MM.1S (cell line): ENCODE measurements around the gene TGFBR3.

ENCODE experiments used
- DNase-seq: peaks from one replicate; pipeline ENCODE4 v3.0.0-alpha.2; 2015
- H2AFZ ChIP-seq: fragments of 300-600 bp; sonication (generic); 2 replicates; pipeline ENCODE4 v1.6.0; 2016; ENCODE audit warnings: antibody characterized with exemption, low read length
- H3F3A ChIP-seq: fragments of 300-600 bp; sonication (generic); 2 replicates; pipeline ENCODE4 v1.6.1; 2016; ENCODE audit warnings: mild to moderate bottlenecking, antibody characterized with exemption, low read length, moderate library complexity, mixed read lengths; ENCODE audit not compliant: insufficient read depth
- H3K27ac ChIP-seq: fragments of 300-600 bp; sonication (generic); 2 replicates; pipeline ENCODE4 v1.5.1; 2016; ENCODE audit warnings: mild to moderate bottlenecking, low read length
- H3K27me3 ChIP-seq: fragments of 300-600 bp; sonication (generic); replicated peaks from 2 replicates; pipeline ENCODE4 v1.6.0; 2016; ENCODE audit warnings: low read length; ENCODE audit not compliant: insufficient read depth
- H3K36me3 ChIP-seq: fragments of 300-600 bp; sonication (generic); replicated peaks from 2 replicates; pipeline ENCODE4 v1.6.1; 2016; ENCODE audit warnings: mild to moderate bottlenecking, low read length, mixed read lengths; ENCODE audit not compliant: insufficient read depth
- H3K4me1 ChIP-seq: fragments of 300-600 bp; sonication (generic); 2 replicates; pipeline ENCODE4 v1.6.1; 2016; ENCODE audit warnings: low read length, mixed read lengths
- H3K4me2 ChIP-seq: fragments of 300-600 bp; sonication (generic); 2 replicates; pipeline ENCODE4 v1.6.0; 2016; ENCODE audit warnings: low read depth, low read length
- H3K4me3 ChIP-seq: fragments of 300-600 bp; sonication (generic); 2 replicates; pipeline ENCODE4 v1.5.1; 2016; ENCODE audit warnings: low read length, mixed read lengths
- H3K79me2 ChIP-seq: fragments of 300-600 bp; sonication (generic); 2 replicates; pipeline ENCODE4 v1.6.1; 2016; ENCODE audit warnings: mixed run types, low read length, mixed read lengths
- H3K9ac ChIP-seq: fragments of 300-600 bp; sonication (generic); 2 replicates; pipeline ENCODE4 v1.6.1; 2016; ENCODE audit warnings: low read length, mixed read lengths
- H3K9me2 ChIP-seq: fragments of 300-600 bp; sonication (generic); replicated peaks from 2 replicates; pipeline ENCODE4 v1.6.1; 2016; ENCODE audit warnings: mild to moderate bottlenecking, low read length, mixed read lengths; ENCODE audit not compliant: insufficient read depth
- H3K9me3 ChIP-seq: fragments of 300-600 bp; sonication (generic); replicated peaks from 2 replicates; pipeline ENCODE4 v1.6.1; 2016; ENCODE audit warnings: mild to moderate bottlenecking, low read length, mixed read lengths; ENCODE audit not compliant: insufficient read depth
- H4K20me1 ChIP-seq: fragments of 300-600 bp; sonication (generic); 2 replicates; pipeline ENCODE4 v1.6.1; 2016; ENCODE audit warnings: mild to moderate bottlenecking, low read length, moderate library complexity, mixed read lengths; ENCODE audit not compliant: insufficient read depth
- CTCF ChIP-seq: fragments of 300-600 bp; sonication (generic); IDR thresholded peaks from 2 replicates; pipeline ENCODE4 v1.5.1; 2016; ENCODE audit warnings: antibody characterized with exemption, low read length, mixed read lengths
- EZH2 ChIP-seq: fragments of 300-600 bp; sonication (generic); optimal IDR thresholded peaks from 2 replicates; pipeline ENCODE3; 2017; ENCODE audit warnings: low read depth, mild to moderate bottlenecking, antibody characterized with exemption, low read length, mixed read lengths
- EZH2phosphoT487 ChIP-seq: fragments of 300-600 bp; sonication (generic); IDR thresholded peaks from 2 replicates; pipeline ENCODE4 v1.6.1; 2018; ENCODE audit warnings: antibody characterized with exemption, low read length

Gene TGFBR3

DNA sequence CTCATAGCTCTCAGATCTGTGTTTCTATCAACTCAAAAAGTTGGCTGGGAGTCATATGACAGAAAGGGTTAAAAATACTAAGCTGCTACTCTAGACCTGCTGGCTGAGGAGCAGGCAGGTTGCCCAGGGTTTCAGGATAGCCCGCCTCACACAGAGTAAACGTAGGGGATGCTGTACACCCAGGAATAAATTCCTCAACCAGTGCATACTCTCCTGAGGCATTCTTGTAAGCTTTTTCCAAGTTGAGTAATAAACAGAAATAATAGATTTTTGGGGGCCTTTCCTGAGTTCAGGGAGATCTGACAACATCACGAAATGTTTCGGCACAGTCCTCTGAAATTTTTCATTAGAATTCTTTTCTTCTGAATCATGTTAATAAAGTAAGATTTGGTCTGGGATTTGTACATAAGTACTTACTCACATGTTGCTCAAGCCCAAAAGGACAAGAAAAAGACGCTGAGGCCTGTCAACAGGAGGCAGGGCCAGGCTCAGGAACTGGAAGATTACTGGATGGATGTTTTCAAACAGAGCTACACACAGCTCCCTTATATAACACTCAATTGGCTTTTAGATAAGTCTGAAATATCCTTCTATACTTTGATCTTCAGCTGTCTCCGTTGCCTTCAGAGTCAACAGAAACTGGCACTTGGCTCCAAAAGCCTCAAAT is 41.0 kb downstream of the TGFBR3 start:
- H3K27ac ChIP-seq = no peak overlapping the region
- TF ChIP-seq EZH2 (no peak), EZH2phosphoT487 (no peak), CTCF (no peak)

DNA sequence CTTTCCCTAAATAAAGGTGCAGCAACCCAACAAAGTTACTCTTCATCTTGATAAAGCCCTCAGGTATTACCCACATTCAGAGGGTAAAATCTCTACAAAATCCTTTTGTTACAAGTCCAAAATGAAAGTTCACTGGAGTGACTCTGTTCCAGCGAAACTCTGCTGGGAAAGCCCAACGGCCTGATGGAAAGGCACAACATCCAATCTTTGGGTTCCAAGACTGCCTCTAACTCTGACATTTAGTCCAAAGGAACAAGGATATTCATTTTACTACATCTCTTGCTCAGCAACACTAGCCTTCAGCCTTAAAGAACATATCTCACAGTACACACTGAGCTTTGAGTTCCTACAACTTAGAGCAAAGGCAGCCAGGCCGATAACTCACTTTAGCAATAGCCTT is 42.1 kb downstream of the TGFBR3 start:
- no peak for TF ChIP-seq EZH2
- no peak for TF ChIP-seq CTCF
- TF ChIP-seq EZH2phosphoT487 = no peak
- no peaks in the 10 kb centered on the region for H3K27me3 ChIP-seq
- H3K4me1 ChIP-seq = no peaks in the 10 kb centered on the region

More for the DNA sequence above, 41.0 kb downstream of the TGFBR3 start:
- Histone ChIP-seq H4K20me1 (no peaks in the 10 kb centered on the region), H3K36me3 (no peaks in the 10 kb centered on the region), H3K27me3 (no peaks in the 10 kb centered on the region), H3K4me1 (no peaks in the 10 kb centered on the region), H3K9me2 (no peaks in the 10 kb centered on the region), H3K9me3 (no peaks in the 10 kb centered on the region), H3K79me2 (no peaks in the 10 kb centered on the region), H3K9ac (no peak overlapping the region), H3F3A (no peaks in the 10 kb centered on the region), H3K4me3 (no peak overlapping the region), H2AFZ (no peak overlapping the region), H3K4me2 (no peak overlapping the region)
- DNase-seq = no peak

GRCh38 chr1:91842563-91842962 is 43.4 kb downstream of the TGFBR3 start:
- TF ChIP-seq EZH2phosphoT487 (no peak), CTCF (no peak), EZH2 (no peak)
- no peaks in the 10 kb centered on the region for H3K36me3 ChIP-seq

More for the DNA sequence above, 42.1 kb downstream of the TGFBR3 start:
- H3K9ac ChIP-seq = no peak overlapping the region
- no peak for DNase-seq
- no peaks in the 10 kb centered on the region for H3K36me3 ChIP-seq
- H3K9me2 ChIP-seq = no peaks in the 10 kb centered on the region
- no peaks in the 10 kb centered on the region for H4K20me1 ChIP-seq
- no peaks in the 10 kb centered on the region for H3K79me2 ChIP-seq
- no peak overlapping the region for H3K4me2 ChIP-seq
- no peak overlapping the region for H2AFZ ChIP-seq
- no peaks in the 10 kb centered on the region for H3K9me3 ChIP-seq
- H3F3A ChIP-seq = no peaks in the 10 kb centered on the region
- no peak overlapping the region for H3K27ac ChIP-seq
- H3K4me3 ChIP-seq = no peak overlapping the region

More at GRCh38 chr1:91842563-91842962, 43.4 kb downstream of the TGFBR3 start:
- H2AFZ ChIP-seq = no peak overlapping the region
- H3K4me1 ChIP-seq = no peaks in the 10 kb centered on the region
- no peak overlapping the region for H3K4me3 ChIP-seq
- H3K9me2 ChIP-seq = no peaks in the 10 kb centered on the region
- no peak overlapping the region for H3K9ac ChIP-seq
- H3F3A ChIP-seq = no peaks in the 10 kb centered on the region
- H3K4me2 ChIP-seq = no peak overlapping the region
- no peak for DNase-seq
- no peaks in the 10 kb centered on the region for H3K9me3 ChIP-seq
- no peaks in the 10 kb centered on the region for H3K27me3 ChIP-seq
- no peaks in the 10 kb centered on the region for H3K79me2 ChIP-seq
- no peak overlapping the region for H3K27ac ChIP-seq
- H4K20me1 ChIP-seq = no peaks in the 10 kb centered on the region
